ENCODE measurements around the gene WASF3.

Gene WASF3

GRCh38 chr13:26596458-26596857 lies 39.0 kb downstream of the WASF3 start:
- Histone ChIP-seq H3K9ac (ENCODE audit: low read depth, low read length, poor library complexity) (no peak overlapping the region), H3K4ac (ENCODE audit: low read length) (no peak overlapping the region), H2BK15ac (ENCODE audit: low read length) (no peak overlapping the region), H3K4me2 (ENCODE audit: insufficient read depth, low read length, poor library complexity, severe bottlenecking) (no peak overlapping the region), H2BK120ac (ENCODE audit: low read depth, low read length) (no peak overlapping the region), H2BK12ac (ENCODE audit: low read length) (no peak overlapping the region), H3K4me3 (ENCODE audit: low read length in 2 of 2) (no peak overlapping the region), H3K36me3 (replicated peaks in 1 of 2; ENCODE audit: control insufficient read depth in 2 of 2, insufficient read depth in 2 of 2, low read length in 2 of 2) (no peaks in the 10 kb centered on the region), H4K91ac (ENCODE audit: low read depth, low read length, poor library complexity) (no peak overlapping the region), H4K8ac (ENCODE audit: low read depth, low read length) (no peak overlapping the region), H2BK5ac (ENCODE audit: low read length) (no peak overlapping the region), H3K23ac (ENCODE audit: low read depth, low read length, poor library complexity) (no peak overlapping the region), H2AK5ac (ENCODE audit: low read depth, low read length) (no peak overlapping the region), H2AFZ (ENCODE audit: low read length) (no peak overlapping the region), H3K18ac (ENCODE audit: low read length) (no peak overlapping the region), H3K9me3 (replicated peaks in 1 of 2; ENCODE audit: control insufficient read depth in 2 of 2, insufficient read depth in 1 of 2, low read depth in 1 of 2, low read length in 2 of 2) (peaks cover 4 to 13% of the 10 kb centered on the region in 2 donors), H3K4me1 (ENCODE audit: control insufficient read depth in 2 of 2, insufficient read depth in 1 of 2, low read depth in 1 of 2, low read length in 2 of 2) (peaks cover 0 to 7% of the 10 kb centered on the region in 2 donors), H3K27ac (replicated peaks; ENCODE audit: low read length) (no peak overlapping the region), H3K27me3 (ENCODE audit: control insufficient read depth in 3 of 3, insufficient read depth in 3 of 3, low read depth in 1 of 3, low read length in 3 of 3) (no peaks in the 10 kb centered on the region), H3K14ac (ENCODE audit: low read length) (no peak overlapping the region), H3K79me1 (ENCODE audit: low read depth, low read length) (peaks cover 3% of the 10 kb centered on the region)
- DNase-seq (ENCODE audit: low spot score), result no peak
- WGBS, 2 donors (ENCODE audit: extremely low coverage in 2 of 2, insufficient read length in 2 of 2, insufficient replicate concordance in 1 of 2), result no CpG with 5 or more reads among the region's 2 CpGs

GRCh38 chr13:26599403-26599802 lies 41.9 kb downstream of the WASF3 start:
- H3K27ac ChIP-seq (replicated peaks; ENCODE audit: low read length), result no peak overlapping the region
- H3K9me3 ChIP-seq (replicated peaks in 1 of 2; ENCODE audit: control insufficient read depth in 2 of 2, insufficient read depth in 1 of 2, low read depth in 1 of 2, low read length in 2 of 2), result peaks cover 2 to 13% of the 10 kb centered on the region in 2 donors
- no peaks in the 10 kb centered on the region for H3K79me1 ChIP-seq (ENCODE audit: low read depth, low read length)
- no peak for DNase-seq (ENCODE audit: low spot score)
- no peak overlapping the region for H2BK5ac ChIP-seq (ENCODE audit: low read length)
- no CpG with 5 or more reads among the region's 1 CpG for WGBS, 2 donors (ENCODE audit: extremely low coverage in 2 of 2, insufficient read length in 2 of 2, insufficient replicate concordance in 1 of 2)
- H2BK12ac ChIP-seq (ENCODE audit: low read length), result no peak overlapping the region
- H3K4me3 ChIP-seq (ENCODE audit: low read length in 2 of 2), result no peak overlapping the region
- H4K8ac ChIP-seq (ENCODE audit: low read depth, low read length), result no peak overlapping the region
- no peak overlapping the region for H3K4ac ChIP-seq (ENCODE audit: low read length)
- no peak overlapping the region for H3K18ac ChIP-seq (ENCODE audit: low read length)
- no peak overlapping the region for H3K23ac ChIP-seq (ENCODE audit: low read depth, low read length, poor library complexity)
- H2AK5ac ChIP-seq (ENCODE audit: low read depth, low read length), result no peak overlapping the region
- peaks cover 0 to 5% of the 10 kb centered on the region in 2 donors for H3K4me1 ChIP-seq (ENCODE audit: control insufficient read depth in 2 of 2, insufficient read depth in 1 of 2, low read depth in 1 of 2, low read length in 2 of 2)
- H3K9ac ChIP-seq (ENCODE audit: low read depth, low read length, poor library complexity), result no peak overlapping the region
- H4K91ac ChIP-seq (ENCODE audit: low read depth, low read length, poor library complexity), result no peak overlapping the region
- no peaks in the 10 kb centered on the region for H3K36me3 ChIP-seq (replicated peaks in 1 of 2; ENCODE audit: control insufficient read depth in 2 of 2, insufficient read depth in 2 of 2, low read length in 2 of 2)
- no peak overlapping the region for H3K14ac ChIP-seq (ENCODE audit: low read length)
- no peak overlapping the region for H2BK15ac ChIP-seq (ENCODE audit: low read length)
- H2BK120ac ChIP-seq (ENCODE audit: low read depth, low read length), result no peak overlapping the region
- no peak overlapping the region for H3K4me2 ChIP-seq (ENCODE audit: insufficient read depth, low read length, poor library complexity, severe bottlenecking)
- H3K27me3 ChIP-seq (ENCODE audit: control insufficient read depth in 3 of 3, insufficient read depth in 3 of 3, low read depth in 1 of 3, low read length in 3 of 3), result no peaks in the 10 kb centered on the region
- H2AFZ ChIP-seq (ENCODE audit: low read length), result no peak overlapping the region

- Histone ChIP-seq H2BK120ac (ENCODE audit: low read depth, low read length) (no peak overlapping the region), H3K18ac (ENCODE audit: low read length) (no peak overlapping the region), H3K14ac (ENCODE audit: low read length) (no peak overlapping the region), H3K27me3 (ENCODE audit: control insufficient read depth in 3 of 3, insufficient read depth in 3 of 3, low read depth in 1 of 3, low read length in 3 of 3) (no peaks in the 10 kb centered on the region), H3K4me2 (ENCODE audit: insufficient read depth, low read length, poor library complexity, severe bottlenecking) (no peak overlapping the region), H2AFZ (ENCODE audit: low read length) (no peak overlapping the region), H3K9me3 (replicated peaks in 1 of 2; ENCODE audit: control insufficient read depth in 2 of 2, insufficient read depth in 1 of 2, low read depth in 1 of 2, low read length in 2 of 2) (peaks cover 2 to 13% of the 10 kb centered on the region in 2 donors), H3K9ac (ENCODE audit: low read depth, low read length, poor library complexity) (no peak overlapping the region), H2AK5ac (ENCODE audit: low read depth, low read length) (no peak overlapping the region), H3K4me3 (ENCODE audit: low read length in 2 of 2) (no peak overlapping the region), H3K79me1 (ENCODE audit: low read depth, low read length) (no peaks in the 10 kb centered on the region), H4K91ac (ENCODE audit: low read depth, low read length, poor library complexity) (no peak overlapping the region), H2BK5ac (ENCODE audit: low read length) (no peak overlapping the region), H3K4ac (ENCODE audit: low read length) (no peak overlapping the region), H2BK15ac (ENCODE audit: low read length) (no peak overlapping the region), H3K23ac (ENCODE audit: low read depth, low read length, poor library complexity) (no peak overlapping the region), H3K36me3 (replicated peaks in 1 of 2; ENCODE audit: control insufficient read depth in 2 of 2, insufficient read depth in 2 of 2, low read length in 2 of 2) (no peaks in the 10 kb centered on the region), H3K4me1 (ENCODE audit: control insufficient read depth in 2 of 2, insufficient read depth in 1 of 2, low read depth in 1 of 2, low read length in 2 of 2) (peaks cover 0 to 6% of the 10 kb centered on the region in 2 donors), H2BK12ac (ENCODE audit: low read length) (no peak overlapping the region), H3K27ac (replicated peaks; ENCODE audit: low read length) (no peak overlapping the region), H4K8ac (ENCODE audit: low read depth, low read length) (no peak overlapping the region)
- no CpG with 5 or more reads among the region's 1 CpG for WGBS, 2 donors (ENCODE audit: extremely low coverage in 2 of 2, insufficient read length in 2 of 2, insufficient replicate concordance in 1 of 2)
- no peak for DNase-seq (ENCODE audit: low spot score)
These were observed 42.4 kb downstream of the WASF3 start for GRCh38 chr13:26599860-26600259.

GRCh38 chr13:26600343-26600742 lies 42.9 kb downstream of the WASF3 start:
- H2AFZ ChIP-seq (ENCODE audit: low read length), result no peak overlapping the region
- H3K4me3 ChIP-seq (ENCODE audit: low read length in 2 of 2), result no peak overlapping the region
- no peak overlapping the region for H3K27ac ChIP-seq (replicated peaks; ENCODE audit: low read length)
- no peak overlapping the region for H3K23ac ChIP-seq (ENCODE audit: low read depth, low read length, poor library complexity)
- DNase-seq (ENCODE audit: low spot score), result no peak
- H2BK5ac ChIP-seq (ENCODE audit: low read length), result no peak overlapping the region
- peaks cover 2 to 13% of the 10 kb centered on the region in 2 donors for H3K9me3 ChIP-seq (replicated peaks in 1 of 2; ENCODE audit: control insufficient read depth in 2 of 2, insufficient read depth in 1 of 2, low read depth in 1 of 2, low read length in 2 of 2)
- H2BK12ac ChIP-seq (ENCODE audit: low read length), result no peak overlapping the region
- no peak overlapping the region for H3K14ac ChIP-seq (ENCODE audit: low read length)
- no peak overlapping the region for H4K8ac ChIP-seq (ENCODE audit: low read depth, low read length)
- WGBS, 2 donors (ENCODE audit: extremely low coverage in 2 of 2, insufficient read length in 2 of 2, insufficient replicate concordance in 1 of 2), result no CpG with 5 or more reads among the region's 1 CpG
- H3K79me1 ChIP-seq (ENCODE audit: low read depth, low read length), result no peaks in the 10 kb centered on the region
- no peak overlapping the region for H3K4ac ChIP-seq (ENCODE audit: low read length)
- H3K27me3 ChIP-seq (ENCODE audit: control insufficient read depth in 3 of 3, insufficient read depth in 3 of 3, low read depth in 1 of 3, low read length in 3 of 3), result no peaks in the 10 kb centered on the region
- peaks cover 0 to 8% of the 10 kb centered on the region in 2 donors for H3K4me1 ChIP-seq (ENCODE audit: control insufficient read depth in 2 of 2, insufficient read depth in 1 of 2, low read depth in 1 of 2, low read length in 2 of 2)
- H2BK120ac ChIP-seq (ENCODE audit: low read depth, low read length), result no peak overlapping the region
- no peak overlapping the region for H2AK5ac ChIP-seq (ENCODE audit: low read depth, low read length)
- H3K9ac ChIP-seq (ENCODE audit: low read depth, low read length, poor library complexity), result no peak overlapping the region
- H3K36me3 ChIP-seq (replicated peaks in 1 of 2; ENCODE audit: control insufficient read depth in 2 of 2, insufficient read depth in 2 of 2, low read length in 2 of 2), result no peaks in the 10 kb centered on the region
- no peak overlapping the region for H4K91ac ChIP-seq (ENCODE audit: low read depth, low read length, poor library complexity)
- no peak overlapping the region for H3K4me2 ChIP-seq (ENCODE audit: insufficient read depth, low read length, poor library complexity, severe bottlenecking)
- no peak overlapping the region for H3K18ac ChIP-seq (ENCODE audit: low read length)
- H2BK15ac ChIP-seq (ENCODE audit: low read length), result no peak overlapping the region

Data from neuronal stem cell (in vitro differentiated cells).